Esophagus squamous epithelium (tissue), 5 donors: ENCODE results near the gene PLEKHG2. TPM values are rescaled to one million over a fixed set of nuclear protein-coding genes. Genes with fewer than 3 reads are reported as not detected.
A peak's percentile ranks its signal among the peaks of the same experiment; 100 is the strongest.

ENCODE experiments used
- DNase-seq: peaks from one replicate; lab custom pipeline; 2025; lab: John Stamatoyannopoulos, UW
- H3K27ac ChIP-seq, 4 donors: fragments of 200-600 bp; sonication (generic); one replicate each; pipeline ENCODE4 v1.5.1; 2016 to 2019; ENCODE audit warnings: mild to moderate bottlenecking in 1 of 4
- H3K27me3 ChIP-seq, 4 donors: fragments of 200-600 bp; sonication (generic); 1 replicate in 3 of 4; 2 replicates in 1 of 4; pipeline versions ENCODE4 v1.5.1 to v1.6.0; 2017 to 2021; ENCODE audit warnings: antibody characterized with exemption in 1 of 4
- H3K36me3 ChIP-seq, 3 donors: fragments of 200-600 bp; sonication (generic); one replicate each; pipeline ENCODE4 v1.5.1; 2016 to 2019
- H3K4me1 ChIP-seq, 3 donors: fragments of 200-600 bp; sonication (generic); one replicate each; pipeline ENCODE4 v1.5.1; 2017 to 2019
- H3K4me3 ChIP-seq, 4 donors: fragments of 200-600 bp; sonication (generic); 1 replicate in 3 of 4; 2 replicates in 1 of 4; pipeline ENCODE4 v1.5.1; 2016 to 2019; ENCODE audit warnings: mild to moderate bottlenecking in 2 of 4, moderate library complexity in 1 of 4
- H3K9me3 ChIP-seq, 3 donors: fragments of 200-600 bp; sonication (generic); one replicate each; pipeline ENCODE4 v1.5.1; 2016 to 2019
- POLR2A ChIP-seq, 4 donors: fragments of 450-650 bp; IDR thresholded peaks; one replicate each; pipeline ENCODE4 v1.6.1; 2017; ENCODE audit warnings: antibody characterized with exemption in 4 of 4, mild to moderate bottlenecking in 4 of 4, moderate library complexity in 3 of 4
- WGBS, 2 donors: methylation state at CpG; one replicate each; pipeline ENCODE4 v1.1.5; 2018; 5-methylcytosine and 5-hydroxymethylcytosine counted together
- intact Hi-C: fragments of 100-400 bp; cut with DNase I; formaldehyde crosslinking; loops from one replicate; pipeline ENCODE4 v1.15.0; 2022
- total RNA-seq, 4 donors: library from RNA; depleted of rRNA; stranded (reverse); fragments of >200 nt; gene quantifications; one replicate each; pipeline ENCODE4 v1.1.0, GENCODE V29; 2016
- TF ChIP-seq, protein P1 (sequence below), 6 experiments: fragments of 450-650 bp in 4 of 6; fragments of 200-600 bp in 2 of 6; sonication (generic) in 2 of 6; IDR thresholded peaks; one replicate each; pipeline ENCODE4 v1.5.1; 2016 to 2019; ENCODE audit warnings: antibody characterized with exemption in 6 of 6, mild to moderate bottlenecking in 4 of 6, moderate library complexity in 4 of 6
- donor health status: DM: yes; HTN: yes; CAD: no.

The PLEKHG2 gene
- total RNA-seq, 4 donors from 2014 or later, result 4.8 to 9.3 (median 7.6) TPM

GRCh38 chr19:39413911-39414608, 1.6 kb downstream of the PLEKHG2 start:
- Histone ChIP-seq H3K9me3 (no peaks in the 10 kb centered on the region), H3K4me3 (peak overlapping the region; percentile 64 to 90 (median 79)), H3K27me3 (no peaks in the 10 kb centered on the region), H3K36me3 (peaks cover 0 to 18% (median 6%) of the 10 kb centered on the region in 3 donors), H3K27ac (peak overlapping the region; percentile 99), H3K4me1 (peaks cover 19 to 69% (median 32%) of the 10 kb centered on the region in 3 donors)
- TF ChIP-seq, protein P1, sequence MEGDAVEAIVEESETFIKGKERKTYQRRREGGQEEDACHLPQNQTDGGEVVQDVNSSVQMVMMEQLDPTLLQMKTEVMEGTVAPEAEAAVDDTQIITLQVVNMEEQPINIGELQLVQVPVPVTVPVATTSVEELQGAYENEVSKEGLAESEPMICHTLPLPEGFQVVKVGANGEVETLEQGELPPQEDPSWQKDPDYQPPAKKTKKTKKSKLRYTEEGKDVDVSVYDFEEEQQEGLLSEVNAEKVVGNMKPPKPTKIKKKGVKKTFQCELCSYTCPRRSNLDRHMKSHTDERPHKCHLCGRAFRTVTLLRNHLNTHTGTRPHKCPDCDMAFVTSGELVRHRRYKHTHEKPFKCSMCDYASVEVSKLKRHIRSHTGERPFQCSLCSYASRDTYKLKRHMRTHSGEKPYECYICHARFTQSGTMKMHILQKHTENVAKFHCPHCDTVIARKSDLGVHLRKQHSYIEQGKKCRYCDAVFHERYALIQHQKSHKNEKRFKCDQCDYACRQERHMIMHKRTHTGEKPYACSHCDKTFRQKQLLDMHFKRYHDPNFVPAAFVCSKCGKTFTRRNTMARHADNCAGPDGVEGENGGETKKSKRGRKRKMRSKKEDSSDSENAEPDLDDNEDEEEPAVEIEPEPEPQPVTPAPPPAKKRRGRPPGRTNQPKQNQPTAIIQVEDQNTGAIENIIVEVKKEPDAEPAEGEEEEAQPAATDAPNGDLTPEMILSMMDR (IDR thresholded peaks at IDR 0.05), result no peak
- no peak for TF ChIP-seq POLR2A (IDR thresholded peaks at IDR 0.05)
- 52 to 69% methylated on average over 10 to 11 of the region's 18 CpGs for WGBS, 2 donors
- intact Hi-C loops, result no loop called here
- no peak for DNase-seq

DNA sequence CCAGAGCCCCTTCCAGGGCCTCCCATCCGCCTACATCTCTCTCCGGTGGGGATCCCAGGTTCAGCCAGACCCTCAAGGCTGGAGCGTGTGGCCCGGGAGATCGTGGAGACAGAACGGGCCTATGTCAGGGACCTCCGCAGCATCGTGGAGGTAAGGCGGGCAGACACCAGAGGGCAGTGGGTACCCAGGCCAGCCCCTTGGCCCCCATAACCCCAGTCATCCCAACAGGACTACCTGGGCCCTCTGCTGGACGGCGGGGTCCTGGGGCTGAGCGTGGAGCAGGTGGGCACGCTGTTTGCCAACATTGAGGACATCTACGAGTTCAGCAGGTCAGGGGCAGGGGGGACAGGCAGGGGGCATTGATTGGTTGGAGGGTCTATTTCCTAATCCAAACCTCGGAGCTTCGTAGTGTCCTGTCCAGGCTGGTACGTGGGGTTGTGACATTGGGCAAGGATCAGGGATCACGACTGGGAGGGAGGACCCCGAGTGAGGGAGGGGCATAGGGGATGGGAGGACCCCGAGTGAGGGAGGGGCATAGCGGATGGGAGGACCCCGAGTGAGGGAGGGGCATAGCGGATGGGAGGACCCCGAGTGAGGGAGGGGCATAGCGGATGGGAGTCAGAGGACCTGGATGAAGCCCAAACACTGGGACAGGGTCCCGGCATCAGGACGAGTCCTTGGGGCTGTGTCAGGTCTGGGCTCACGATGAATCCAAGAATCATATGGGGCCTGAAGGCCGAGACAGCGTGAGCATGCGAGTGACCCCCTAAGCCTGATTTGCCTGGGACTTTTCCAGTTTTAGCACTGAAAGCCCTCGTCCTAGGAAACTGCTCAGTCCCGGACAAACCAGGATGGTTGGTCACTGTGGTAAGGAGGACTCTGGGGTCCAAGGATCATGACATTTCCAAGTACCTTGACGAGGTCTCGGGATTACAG, 2.9 kb downstream of the PLEKHG2 start:
- H3K27ac ChIP-seq, result peak overlapping the region in 3 of 4 donors; percentile 17 to 99 (median 99)
- peaks cover 0 to 22% (median 9%) of the 10 kb centered on the region in 3 donors for H3K36me3 ChIP-seq
- no peaks in the 10 kb centered on the region for H3K27me3 ChIP-seq
- no peak for DNase-seq
- WGBS, 2 donors, result 57 to 70% methylated on average over 19 to 25 of the region's 35 CpGs
- TF ChIP-seq, protein P1 (IDR thresholded peaks at IDR 0.05), result no peak
- peak overlapping the region in 2 of 4 donors; percentile 76 to 90 for H3K4me3 ChIP-seq
- peaks cover 18 to 61% (median 25%) of the 10 kb centered on the region in 3 donors for H3K4me1 ChIP-seq
- intact Hi-C loops, result no loop called here
- no peaks in the 10 kb centered on the region for H3K9me3 ChIP-seq

DNA sequence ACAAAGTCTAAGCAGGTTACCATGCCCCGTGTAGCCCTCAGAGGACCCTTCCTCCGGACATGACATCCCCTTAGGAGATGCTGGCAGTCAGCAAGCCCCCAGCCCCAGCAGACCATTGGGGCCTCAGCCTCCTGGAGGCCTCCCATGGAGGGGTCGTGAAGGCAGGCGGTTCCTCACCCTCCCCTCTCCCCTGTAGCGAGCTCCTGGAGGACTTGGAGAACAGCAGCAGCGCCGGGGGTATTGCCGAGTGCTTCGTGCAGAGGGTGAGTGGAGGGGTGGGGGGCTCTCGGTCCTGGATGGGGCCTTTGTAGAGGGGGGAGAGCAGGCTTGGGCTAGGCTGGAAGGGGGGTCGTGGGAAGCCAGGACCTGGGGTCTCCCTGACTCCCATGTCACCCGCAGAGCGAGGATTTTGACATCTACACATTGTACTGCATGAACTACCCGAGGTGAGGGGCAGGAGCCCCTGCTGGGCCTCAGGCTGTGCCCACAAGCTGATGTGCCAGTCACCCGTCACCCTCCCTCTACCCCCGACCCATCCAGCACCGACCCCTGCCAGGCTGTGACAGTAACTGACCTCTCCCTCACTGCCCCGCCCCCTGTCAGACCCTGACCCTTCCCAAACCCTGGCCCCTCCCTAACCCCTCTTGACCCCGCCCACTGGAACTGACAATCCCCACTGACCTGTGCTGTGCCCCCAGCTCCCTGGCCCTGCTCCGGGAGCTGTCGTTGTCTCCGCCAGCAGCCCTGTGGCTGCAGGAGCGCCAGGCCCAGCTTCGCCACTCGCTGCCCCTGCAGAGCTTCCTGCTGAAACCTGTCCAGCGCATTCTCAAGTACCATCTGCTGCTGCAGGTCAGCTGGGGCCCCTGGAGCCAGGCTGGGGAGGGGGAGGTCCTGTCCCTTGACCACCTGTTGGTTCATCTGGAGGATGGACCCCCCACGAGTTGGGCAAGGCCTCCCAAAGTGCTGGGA, 4.0 kb downstream of the PLEKHG2 start:
- intact Hi-C loops, result no loop called here
- 76 to 82% methylated on average over 9 to 12 of the region's 27 CpGs for WGBS, 2 donors
- Histone ChIP-seq H3K27me3 (no peaks in the 10 kb centered on the region), H3K27ac (no peak overlapping the region), H3K4me1 (peaks cover 8 to 51% (median 14%) of the 10 kb centered on the region in 3 donors), H3K4me3 (no peak overlapping the region), H3K36me3 (peaks cover 0 to 23% (median 9%) of the 10 kb centered on the region in 3 donors), H3K9me3 (no peaks in the 10 kb centered on the region)
- TF ChIP-seq, protein P1 (IDR thresholded peaks at IDR 0.05), result no peak
- no peak for TF ChIP-seq POLR2A (IDR thresholded peaks at IDR 0.05)
- DNase-seq, result no peak

- Histone ChIP-seq H3K9me3 (no peaks in the 10 kb centered on the region), H3K4me3 (no peak overlapping the region), H3K27ac (no peak overlapping the region), H3K36me3 (peaks cover 0 to 35% (median 13%) of the 10 kb centered on the region in 3 donors), H3K27me3 (no peaks in the 10 kb centered on the region), H3K4me1 (peaks cover 7 to 43% (median 13%) of the 10 kb centered on the region in 3 donors)
- no peak for DNase-seq
- 91 to 96% methylated on average over 4 to 7 of the region's 30 CpGs for WGBS, 2 donors
- intact Hi-C loops, result no loop called here
- TF ChIP-seq POLR2A (IDR thresholded peaks at IDR 0.05), result no peak
- TF ChIP-seq, protein P1 (IDR thresholded peaks at IDR 0.05), result no peak
Measured at GRCh38 chr19:39417463-39418181, 5.2 kb downstream of the PLEKHG2 start.
